Measurements from ENCODE around the gene PPDPF.

PPDPF gene

DNA sequence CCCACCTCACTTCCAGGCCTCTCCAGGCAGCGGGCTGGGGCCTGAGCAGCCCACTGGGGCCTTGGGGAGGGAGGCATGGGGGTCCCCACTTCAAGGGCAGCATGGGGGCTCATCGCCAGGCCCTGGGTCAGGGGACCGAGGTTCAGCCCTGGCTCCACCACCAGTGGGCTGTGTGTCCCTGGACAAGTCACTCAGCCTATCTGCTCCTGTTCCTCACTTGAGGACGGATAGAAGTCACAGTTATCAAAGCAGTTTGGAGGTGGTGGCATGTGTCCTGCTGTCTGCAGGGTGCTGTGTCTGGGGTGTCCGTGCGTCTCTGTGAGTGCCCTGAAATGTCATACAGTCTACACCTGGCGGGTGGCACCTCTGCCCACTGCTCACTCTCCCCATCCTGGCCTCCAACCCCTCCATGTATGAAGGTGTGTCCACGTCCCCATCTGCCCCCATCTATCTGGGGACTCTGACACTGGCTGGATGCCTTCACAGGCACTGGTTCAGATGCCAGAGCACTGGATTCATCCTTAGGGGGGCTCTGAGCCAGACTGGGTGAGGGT is 25.3 kb upstream of the PPDPF start:
- Histone ChIP-seq H3K4me1 (ENCODE audit: control insufficient read depth, low read length) (0 out of 2 replicates have a peak, but pooled peaks cover 4% of the 10 kb centered on the region), H3F3A (ENCODE audit: control insufficient read depth, insufficient read depth) (no peaks in the 10 kb centered on the region), H3K79me2 (ENCODE audit: control insufficient read depth, low read length) (no peaks in the 10 kb centered on the region), H3K9me2 (replicated peaks; ENCODE audit: control insufficient read depth, low read length) (no peaks in the 10 kb centered on the region), H3K27me3 (ENCODE audit: control insufficient read depth, low read length) (peaks cover 7% of the 10 kb centered on the region; the same call in 1 of the 2 replicates), H3K4me3 (ENCODE audit: low read length) (no peak overlapping the region), H3K27ac (ENCODE audit: low read depth, low read length) (no peak overlapping the region), H4K20me1 (ENCODE audit: control insufficient read depth, insufficient read depth, low read depth, low read length) (peaks cover 9% of the 10 kb centered on the region; the same call in 1 of the 2 replicates), H3K36me3 (ENCODE audit: control insufficient read depth, low read length) (no peaks in the 10 kb centered on the region), H3K9me3 (ENCODE audit: control insufficient read depth, insufficient read depth, low read length) (no peaks in the 10 kb centered on the region), H3K4me2 (ENCODE audit: low read length) (no peak overlapping the region)
- no peak for TF ChIP-seq EZH2phosphoT487 (IDR thresholded peaks at IDR 0.05; ENCODE audit: borderline replicate concordance, low read length)
- TF ChIP-seq, protein P1, sequence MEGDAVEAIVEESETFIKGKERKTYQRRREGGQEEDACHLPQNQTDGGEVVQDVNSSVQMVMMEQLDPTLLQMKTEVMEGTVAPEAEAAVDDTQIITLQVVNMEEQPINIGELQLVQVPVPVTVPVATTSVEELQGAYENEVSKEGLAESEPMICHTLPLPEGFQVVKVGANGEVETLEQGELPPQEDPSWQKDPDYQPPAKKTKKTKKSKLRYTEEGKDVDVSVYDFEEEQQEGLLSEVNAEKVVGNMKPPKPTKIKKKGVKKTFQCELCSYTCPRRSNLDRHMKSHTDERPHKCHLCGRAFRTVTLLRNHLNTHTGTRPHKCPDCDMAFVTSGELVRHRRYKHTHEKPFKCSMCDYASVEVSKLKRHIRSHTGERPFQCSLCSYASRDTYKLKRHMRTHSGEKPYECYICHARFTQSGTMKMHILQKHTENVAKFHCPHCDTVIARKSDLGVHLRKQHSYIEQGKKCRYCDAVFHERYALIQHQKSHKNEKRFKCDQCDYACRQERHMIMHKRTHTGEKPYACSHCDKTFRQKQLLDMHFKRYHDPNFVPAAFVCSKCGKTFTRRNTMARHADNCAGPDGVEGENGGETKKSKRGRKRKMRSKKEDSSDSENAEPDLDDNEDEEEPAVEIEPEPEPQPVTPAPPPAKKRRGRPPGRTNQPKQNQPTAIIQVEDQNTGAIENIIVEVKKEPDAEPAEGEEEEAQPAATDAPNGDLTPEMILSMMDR (IDR thresholded peaks at IDR 0.05; ENCODE audit: low read depth, low read length, poor library complexity, severe bottlenecking), result no peak

DNA sequence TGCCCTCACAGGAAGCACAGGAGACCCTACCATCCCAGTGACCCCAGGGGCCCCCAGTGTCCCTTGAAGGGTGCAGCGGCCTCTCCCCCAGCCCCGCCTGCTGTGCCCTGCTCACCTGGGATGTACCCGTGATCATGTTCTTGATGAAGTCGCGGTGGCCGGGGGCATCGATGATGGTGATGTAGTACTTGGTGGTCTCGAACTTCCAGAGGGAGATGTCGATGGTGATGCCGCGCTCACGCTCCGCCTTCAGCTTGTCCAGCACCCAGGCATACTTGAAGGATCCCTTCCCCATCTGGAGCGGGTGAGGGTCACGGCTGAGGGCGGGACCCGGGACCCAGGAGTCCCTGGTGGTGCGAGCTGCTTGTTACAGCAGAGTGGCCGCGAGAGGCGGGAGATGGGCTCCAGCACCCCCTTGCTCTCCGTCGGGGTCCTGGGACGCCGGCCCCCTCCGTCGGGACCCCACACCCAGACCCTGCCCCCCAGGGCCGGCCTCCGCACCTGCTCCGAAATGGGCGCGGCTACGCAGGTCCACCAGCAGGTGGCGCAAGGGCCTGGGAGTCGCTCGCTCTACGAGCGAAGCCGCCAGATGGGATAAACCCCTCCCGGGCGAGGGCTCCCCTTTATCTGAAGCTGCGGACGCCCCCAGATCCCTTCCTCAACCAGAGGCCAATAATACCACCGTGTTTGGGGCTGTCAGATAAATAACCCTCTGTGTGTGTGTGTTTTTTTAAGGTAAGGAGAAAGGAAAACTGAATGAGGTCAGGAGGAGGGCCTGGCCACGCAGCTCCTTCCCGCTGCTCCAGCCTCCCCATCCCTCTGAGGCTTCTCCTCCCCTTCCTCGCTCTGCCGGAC is 24.6 kb upstream of the PPDPF start:
- Histone ChIP-seq H3K4me1 (ENCODE audit: control insufficient read depth, low read length) (peaks cover 5% of the 10 kb centered on the region; the same call in 1 of the 2 replicates), H4K20me1 (ENCODE audit: control insufficient read depth, insufficient read depth, low read depth, low read length) (peaks cover 9% of the 10 kb centered on the region; the same call in 1 of the 2 replicates), H3K36me3 (ENCODE audit: control insufficient read depth, low read length) (no peaks in the 10 kb centered on the region), H3K4me2 (ENCODE audit: low read length) (no peak overlapping the region), H3K9me2 (replicated peaks; ENCODE audit: control insufficient read depth, low read length) (no peaks in the 10 kb centered on the region), H3K27me3 (ENCODE audit: control insufficient read depth, low read length) (peaks cover 7% of the 10 kb centered on the region; the same call in 1 of the 2 replicates), H3F3A (ENCODE audit: control insufficient read depth, insufficient read depth) (no peaks in the 10 kb centered on the region; the same call in 1 of the 2 replicates), H3K4me3 (ENCODE audit: low read length) (no peak overlapping the region), H3K27ac (ENCODE audit: low read depth, low read length) (no peak overlapping the region), H3K9me3 (ENCODE audit: control insufficient read depth, insufficient read depth, low read length) (no peaks in the 10 kb centered on the region), H3K79me2 (ENCODE audit: control insufficient read depth, low read length) (no peaks in the 10 kb centered on the region)
- TF ChIP-seq EZH2phosphoT487 (IDR thresholded peaks at IDR 0.05; ENCODE audit: borderline replicate concordance, low read length), result no peak
- TF ChIP-seq, protein P1 (IDR thresholded peaks at IDR 0.05; ENCODE audit: low read depth, low read length, poor library complexity, severe bottlenecking), result peak; percentile 92

DNA sequence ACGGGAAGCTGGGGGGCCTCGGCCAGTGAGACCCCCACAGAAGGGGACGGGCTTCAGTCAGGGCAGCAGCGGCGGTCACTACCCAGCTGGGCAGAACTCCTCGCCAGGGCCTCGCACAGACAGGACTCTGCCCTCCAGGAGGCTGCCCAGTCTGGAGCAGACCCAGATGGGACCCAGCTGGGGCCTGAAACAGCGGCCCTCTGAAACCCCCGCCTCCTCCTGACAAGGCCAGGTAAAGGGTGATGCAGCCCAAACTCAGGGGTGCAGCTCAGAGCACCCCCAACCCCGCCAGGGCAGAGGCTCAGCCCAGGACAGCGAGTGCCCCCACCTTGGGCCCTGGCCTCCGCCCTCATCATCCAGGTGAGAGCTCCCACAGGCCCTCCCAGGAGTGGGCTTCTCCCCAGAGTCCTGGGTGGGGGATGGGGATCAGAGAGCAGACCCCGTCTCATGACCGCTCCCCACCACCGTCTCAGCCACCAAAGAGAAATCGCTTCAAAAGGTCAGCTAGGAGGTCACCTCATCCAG is 23.9 kb upstream of the PPDPF start:
- Histone ChIP-seq H3K27me3 (ENCODE audit: control insufficient read depth, low read length) (peaks cover 7% of the 10 kb centered on the region; the same call in 1 of the 2 replicates), H3K4me2 (ENCODE audit: low read length) (no peak overlapping the region), H3K9me2 (replicated peaks; ENCODE audit: control insufficient read depth, low read length) (no peaks in the 10 kb centered on the region), H3F3A (ENCODE audit: control insufficient read depth, insufficient read depth) (no peaks in the 10 kb centered on the region; the same call in 1 of the 2 replicates), H3K4me1 (ENCODE audit: control insufficient read depth, low read length) (peaks cover 10% of the 10 kb centered on the region), H3K36me3 (ENCODE audit: control insufficient read depth, low read length) (no peaks in the 10 kb centered on the region), H3K27ac (ENCODE audit: low read depth, low read length) (no peak overlapping the region), H3K9me3 (ENCODE audit: control insufficient read depth, insufficient read depth, low read length) (no peaks in the 10 kb centered on the region), H3K79me2 (ENCODE audit: control insufficient read depth, low read length) (no peaks in the 10 kb centered on the region), H3K4me3 (ENCODE audit: low read length) (no peak overlapping the region), H4K20me1 (ENCODE audit: control insufficient read depth, insufficient read depth, low read depth, low read length) (peaks cover 9% of the 10 kb centered on the region; the same call in 1 of the 2 replicates)
- TF ChIP-seq EZH2phosphoT487 (IDR thresholded peaks at IDR 0.05; ENCODE audit: borderline replicate concordance, low read length), result no peak
- TF ChIP-seq, protein P1 (IDR thresholded peaks at IDR 0.05; ENCODE audit: low read depth, low read length, poor library complexity, severe bottlenecking), result no peak

Measured in DOHH2 (cell line).